Thoracic aorta (tissue), 2 donors: Measurements from ENCODE around the gene LRAT. TPM values are rescaled to one million over a fixed set of nuclear protein-coding genes. Genes with fewer than 3 reads are reported as not detected.

Experiments used
- ATAC-seq: fragments of 150-250 bp; one replicate; pipeline ENCODE4 v1.8.0; 2017; ENCODE audit warnings: low read depth; ENCODE audit not compliant: insufficient number of reproducible peaks, low FRiP score
- DNase-seq: peaks from one replicate; pipeline ENCODE4 v3.0.0-alpha.2; 2020; ENCODE audit warnings: low spot score
- H3K27ac ChIP-seq, 2 donors: fragments of 200-600 bp; sonication (generic); 1 replicate in 1 of 2; 2 replicates in 1 of 2; pipeline ENCODE4 v1.5.1; 2016; ENCODE audit warnings: mild to moderate bottlenecking in 2 of 2, moderate library complexity in 2 of 2
- H3K27me3 ChIP-seq: fragments of 200-600 bp; sonication (generic); replicated peaks from 2 replicates; pipeline ENCODE4 v1.6.0; 2016; ENCODE audit warnings: mild to moderate bottlenecking; ENCODE audit not compliant: insufficient read depth
- H3K36me3 ChIP-seq: fragments of 200-600 bp; sonication (generic); one replicate; pipeline ENCODE4 v1.5.1; 2016
- H3K4me1 ChIP-seq, 2 donors: fragments of 200-600 bp; sonication (generic); 1 replicate in 1 of 2; 2 replicates in 1 of 2; pipeline versions ENCODE4 v1.5.1 to v1.6.0; 2016; ENCODE audit warnings: low read depth in 2 of 2, mild to moderate bottlenecking in 1 of 2; ENCODE audit not compliant: control insufficient read depth in 1 of 2
- H3K4me3 ChIP-seq: fragments of 200-600 bp; sonication (generic); 2 replicates; pipeline ENCODE4 v1.5.1; 2016; ENCODE audit warnings: mild to moderate bottlenecking
- H3K9me3 ChIP-seq: fragments of 200-600 bp; sonication (generic); 2 replicates; pipeline ENCODE4 v1.5.1; 2016
- CTCF ChIP-seq: fragments of 200-600 bp; sonication (generic); IDR thresholded peaks from one replicate; pipeline ENCODE4 v1.5.1; 2019; ENCODE audit warnings: antibody characterized with exemption
- total RNA-seq, 2 donors: library from RNA; depleted of rRNA; stranded (reverse); fragments of >200 nt; gene quantifications; one replicate each; pipeline versions ENCODE4 v1.1.0 to v1.2.3, GENCODE V29; 2016

The LRAT gene
- total RNA-seq, 2 donors from 2014 or later, result not detected

GRCh38 chr4:154760895-154761294 lies 17.1 kb downstream of the LRAT start:
- no peaks in the 10 kb centered on the region for H3K27me3 ChIP-seq
- DNase-seq (no peak), ATAC-seq (no peak)
- H3K4me1 ChIP-seq, result no peaks in the 10 kb centered on the region
- no peak overlapping the region for H3K4me3 ChIP-seq
- no peak overlapping the region for H3K27ac ChIP-seq
- no peak for TF ChIP-seq CTCF
- H3K9me3 ChIP-seq, result no peaks in the 10 kb centered on the region
- no peaks in the 10 kb centered on the region for H3K36me3 ChIP-seq

GRCh38 chr4:154778264-154778663 lies 34.5 kb downstream of the LRAT start:
- Histone ChIP-seq H3K36me3 (no peaks in the 10 kb centered on the region), H3K27ac (no peak overlapping the region), H3K9me3 (no peaks in the 10 kb centered on the region), H3K4me3 (no peak overlapping the region), H3K4me1 (no peaks in the 10 kb centered on the region), H3K27me3 (no peaks in the 10 kb centered on the region)
- no peak for TF ChIP-seq CTCF
- ATAC-seq, result no peak
- DNase-seq, result no peak

GRCh38 chr4:154779362-154779947 lies 35.7 kb downstream of the LRAT start:
- Histone ChIP-seq H3K27ac (no peak overlapping the region), H3K4me1 (no peaks in the 10 kb centered on the region), H3K9me3 (no peaks in the 10 kb centered on the region), H3K4me3 (no peak overlapping the region), H3K27me3 (no peaks in the 10 kb centered on the region), H3K36me3 (no peaks in the 10 kb centered on the region)
- ATAC-seq, result no peak
- no peak for DNase-seq
- TF ChIP-seq CTCF, result peak; percentile 33

DNA sequence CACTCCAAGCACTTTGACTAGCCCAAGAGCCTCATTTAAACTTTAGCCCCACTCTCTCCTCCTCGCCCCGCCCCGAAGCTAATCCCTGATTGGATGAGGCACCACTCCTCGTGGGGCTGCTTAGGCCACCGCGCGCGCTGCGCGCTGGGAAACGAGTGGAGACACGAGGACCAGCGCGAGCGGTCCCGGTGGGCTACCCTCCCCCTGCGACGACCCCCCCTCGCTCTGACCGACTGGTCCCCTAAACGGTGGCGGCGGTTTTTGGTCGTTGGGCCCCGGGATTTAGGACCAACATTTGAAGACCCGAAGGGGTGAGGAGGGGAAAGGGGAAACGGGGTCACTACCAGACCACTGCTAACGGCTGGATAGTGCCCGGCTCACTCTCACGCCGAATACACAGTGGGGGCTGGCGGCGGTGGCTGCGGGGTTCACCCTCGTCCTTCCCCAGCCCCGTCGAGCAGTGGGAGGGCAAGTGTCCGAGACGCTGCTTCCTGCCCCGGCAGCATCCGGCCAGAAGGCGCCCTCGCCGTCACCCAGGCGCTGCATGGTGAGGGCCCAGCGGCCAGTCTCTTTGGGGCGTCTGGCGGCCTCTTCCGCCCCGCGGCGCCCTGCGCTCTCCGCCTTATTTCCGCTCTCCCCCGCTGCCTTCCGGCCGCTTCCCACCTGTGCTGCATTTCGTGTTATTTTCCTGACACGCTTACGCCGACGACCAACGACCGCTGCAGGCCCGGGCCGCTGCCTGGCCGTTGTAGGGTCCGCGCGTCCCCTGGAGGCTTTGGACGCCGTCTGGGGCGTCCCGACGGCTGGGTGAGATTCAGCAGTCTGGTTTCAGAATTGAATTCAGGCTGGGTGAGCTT lies 37.6 kb downstream of the LRAT start, which contains the start of gene RBM46:
TSS of gene RBM46 (plus strand) at position 147 of the 857 bp plus-strand sequence. CDS start 15,481 bp downstream, outside the sequence.
- TF ChIP-seq CTCF, result no peak
- DNase-seq (no peak), ATAC-seq (no peak)
- Histone ChIP-seq H3K9me3 (no peaks in the 10 kb centered on the region), H3K27ac (no peak within 1 kb of the TSS), H3K27me3 (no peaks in the 10 kb centered on the region), H3K36me3 (no peaks in the 10 kb centered on the region), H3K4me3 (no peak within 1 kb of the TSS), H3K4me1 (no peaks in the 10 kb centered on the region)

GRCh38 chr4:154781983-154782293 lies 38.1 kb downstream of the LRAT start:
- no peaks in the 10 kb centered on the region for H3K9me3 ChIP-seq
- DNase-seq (no peak), ATAC-seq (no peak)
- no peaks in the 10 kb centered on the region for H3K36me3 ChIP-seq
- H3K27me3 ChIP-seq, result no peaks in the 10 kb centered on the region
- no peaks in the 10 kb centered on the region for H3K4me1 ChIP-seq
- H3K4me3 ChIP-seq, result no peak overlapping the region
- no peak overlapping the region for H3K27ac ChIP-seq
- no peak for TF ChIP-seq CTCF

Other genes starting within 250 kb of the LRAT start
- gene PLRG1, start 193.6 kb upstream of the LRAT start, total RNA-seq, result 10 to 100 TPM; 18.4 to 42.5 TPM
- not detected for gene FGB, start 181.0 kb upstream of the LRAT start, total RNA-seq
- not detected for gene FGA, start 153.3 kb upstream of the LRAT start, total RNA-seq
- gene FGG, start 131.3 kb upstream of the LRAT start, total RNA-seq, result not detected
- not detected for gene RBM46, start 37.3 kb downstream of the LRAT start, total RNA-seq